GM12878 (cell line): ENCODE data around the gene DLG2.

ENCODE experiments used
- CBFB ChIP-seq: IDR thresholded peaks from 2 replicates; pipeline ENCODE4 v1.6.1; 2016; ENCODE audit warnings: antibody characterized with exemption, low read depth
- CBX5 ChIP-seq: sonication (generic); IDR thresholded peaks from 2 replicates; pipeline ENCODE4 v1.6.1; 2016; ENCODE audit warnings: low read depth, moderate library complexity, mild to moderate bottlenecking, inconsistent platforms
- CTCF ChIP-seq, 3 experiments: IDR thresholded peaks in 2 of 3; conservative IDR thresholded peaks in 1 of 3; 2 replicates each; pipeline ENCODE4 v1.5.1; 2011; ENCODE audit warnings: low read depth in 3 of 3, low read length in 3 of 3, mild to moderate bottlenecking in 3 of 3, control low read depth in 2 of 3, moderate library complexity in 2 of 3, inconsistent platforms in 1 of 3, mixed read lengths in 1 of 3; ENCODE audit not compliant: control insufficient read depth in 2 of 3, insufficient read depth in 1 of 3; ENCODE audit errors: extremely low read depth in 1 of 3
- E4F1 ChIP-seq: fragments of 450-650 bp; IDR thresholded peaks from 2 replicates; pipeline ENCODE4 v1.6.1; 2018; ENCODE audit warnings: borderline replicate concordance, mild to moderate bottlenecking; ENCODE audit not compliant: partially characterized antibody
- EP300 ChIP-seq, 2 experiments: fragments of 150-350 bp in 1 of 2; IDR thresholded peaks; 2 replicates each; pipeline ENCODE4 v1.6.1; 2011 to 2012; ENCODE audit warnings: low read depth in 2 of 2, low read length in 2 of 2, borderline replicate concordance in 1 of 2, improper control_type of control experiment in 1 of 2, inconsistent platforms in 1 of 2; ENCODE audit not compliant: control insufficient read depth in 1 of 2
- NFYB ChIP-seq: IDR thresholded peaks from 2 replicates; pipeline ENCODE4 v1.6.1; 2011; ENCODE audit warnings: low read depth, mild to moderate bottlenecking, low read length, improper control_type of control experiment, moderate library complexity; ENCODE audit not compliant: insufficient read depth
- SMAD1 ChIP-seq: fragments of 450-650 bp; IDR thresholded peaks from 2 replicates; pipeline ENCODE4 v1.6.1; 2018; ENCODE audit warnings: mild to moderate bottlenecking, low read depth; ENCODE audit not compliant: partially characterized antibody
- ZBED1 ChIP-seq: IDR thresholded peaks from 2 replicates; pipeline ENCODE4 v1.6.1; 2016; ENCODE audit warnings: borderline replicate concordance

DNA sequence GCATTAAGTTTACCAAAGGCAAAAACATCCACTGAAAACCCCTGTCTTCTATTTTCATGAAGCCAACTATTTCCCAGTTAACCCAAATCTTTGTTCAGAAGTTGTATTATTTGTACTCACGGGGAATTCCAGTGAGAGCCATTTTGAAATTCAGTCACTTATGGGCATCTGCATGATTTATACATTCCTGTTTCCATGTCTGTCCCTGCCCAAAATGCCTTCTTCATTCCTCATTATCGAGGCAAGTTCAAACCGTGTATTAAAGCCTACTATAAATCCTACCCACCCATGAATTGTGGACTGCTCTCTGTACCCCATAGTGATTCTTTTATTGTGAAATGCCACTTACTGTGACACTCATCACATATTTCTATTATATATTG is 772.7 kb downstream of the DLG2 start:
- TF ChIP-seq EP300 (IDR thresholded peaks at IDR 0.05; ENCODE audit: borderline replicate concordance in 1 of 2, control insufficient read depth in 1 of 2, low read depth in 2 of 2, low read length in 2 of 2) (no peak), CBX5 (no peak), CBFB (no peak), NFYB (no peak), SMAD1 (no peak), CTCF (IDR thresholded peaks at IDR 0.05 in 2 of 3, conservative IDR thresholded peaks at IDR 0.05 in 1 of 3; ENCODE audit: control insufficient read depth in 2 of 3, extremely low read depth in 1 of 3, insufficient read depth in 1 of 3, low read depth in 3 of 3, low read length in 3 of 3) (no peak), ZBED1 (no peak), E4F1 (no peak)
